DND-41 (cell line): ENCODE measurements around the gene FLVCR2.

Experiments used
- ATAC-seq: fragments of 200-7000 bp; cut with Tn5 transposase; 3 replicates; pipeline ENCODE4 v1.9.1; 2021; ENCODE audit warnings: low read depth; ENCODE audit not compliant: insufficient read depth
- DNase-seq: peaks from one replicate; pipeline ENCODE4 v3.0.0-alpha.2; 2020
- H2AFZ ChIP-seq: 2 replicates; pipeline ENCODE4 v1.6.0; 2012; ENCODE audit warnings: low read depth, low read length
- H3K27ac ChIP-seq: 2 replicates; pipeline ENCODE4 v1.5.1; 2012; ENCODE audit warnings: low read length, inconsistent platforms
- H3K27me3 ChIP-seq: fragments of 200-600 bp; sonication (generic); 2 replicates; pipeline ENCODE4 v1.6.0; 2012; ENCODE audit warnings: low read length, mild to moderate bottlenecking, inconsistent platforms; ENCODE audit not compliant: insufficient read depth, poor library complexity
- H3K36me3 ChIP-seq: 2 replicates; pipeline ENCODE4 v1.5.1; 2012; ENCODE audit warnings: low read length, inconsistent platforms; ENCODE audit not compliant: insufficient read depth
- H3K4me1 ChIP-seq: 2 replicates; pipeline ENCODE4 v1.5.1; 2012; ENCODE audit warnings: mild to moderate bottlenecking, low read length; ENCODE audit not compliant: insufficient read depth
- H3K4me2 ChIP-seq: 2 replicates; pipeline ENCODE4 v1.6.0; 2012; ENCODE audit warnings: mild to moderate bottlenecking, moderate library complexity, low read length, inconsistent platforms; ENCODE audit not compliant: insufficient read depth
- H3K4me3 ChIP-seq, 2 experiments: fragments of 200-600 bp in 1 of 2; shearing (Covaris generic) in 1 of 2; 2 replicates each; pipeline ENCODE4 v1.5.1; 2012 to 2016; ENCODE audit warnings: inconsistent platforms in 2 of 2, low read length in 2 of 2, mild to moderate bottlenecking in 2 of 2, low read depth in 1 of 2, moderate library complexity in 1 of 2
- H3K79me2 ChIP-seq: 2 replicates; pipeline ENCODE4 v1.6.0; 2012; ENCODE audit warnings: low read length, inconsistent platforms; ENCODE audit not compliant: insufficient read depth
- H3K9ac ChIP-seq: 2 replicates; pipeline ENCODE4 v1.6.0; 2012; ENCODE audit warnings: low read depth, mild to moderate bottlenecking, inconsistent platforms, low read length, moderate library complexity
- H3K9me3 ChIP-seq: 2 replicates; pipeline ENCODE4 v1.5.1; 2012; ENCODE audit warnings: low read length, moderate library complexity, mild to moderate bottlenecking, inconsistent platforms; ENCODE audit not compliant: insufficient read depth, severe bottlenecking
- H4K20me1 ChIP-seq: 2 replicates; pipeline ENCODE4 v1.6.0; 2012; ENCODE audit warnings: low read length; ENCODE audit not compliant: insufficient read depth
- EZH2 ChIP-seq: IDR thresholded peaks from 3 replicates; pipeline ENCODE4 v1.6.1; 2012; ENCODE audit warnings: borderline replicate concordance, low read depth, mild to moderate bottlenecking, moderate library complexity, low read length, inconsistent platforms; ENCODE audit not compliant: severe bottlenecking
- TF ChIP-seq, protein P1 (sequence below): IDR thresholded peaks from 2 replicates; pipeline ENCODE4 v1.5.1; 2012; ENCODE audit warnings: borderline replicate concordance, low read length, moderate library complexity, mild to moderate bottlenecking; ENCODE audit not compliant: poor library complexity, severe bottlenecking; ENCODE audit errors: extremely low read depth

Gene FLVCR2

GRCh38 chr14:75607044-75607443 is 28.6 kb downstream of the FLVCR2 start:
- no peaks in the 10 kb centered on the region for H3K79me2 ChIP-seq
- H3K4me2 ChIP-seq, result no peak overlapping the region
- H3K9me3 ChIP-seq, result no peaks in the 10 kb centered on the region
- no peaks in the 10 kb centered on the region for H4K20me1 ChIP-seq
- no peak for DNase-seq
- H3K27ac ChIP-seq, result no peak overlapping the region
- H3K27me3 ChIP-seq, result peaks cover 29% of the 10 kb centered on the region
- H2AFZ ChIP-seq, result no peak overlapping the region
- H3K4me3 ChIP-seq, result no peak overlapping the region
- no peak for TF ChIP-seq EZH2
- TF ChIP-seq, protein P1, sequence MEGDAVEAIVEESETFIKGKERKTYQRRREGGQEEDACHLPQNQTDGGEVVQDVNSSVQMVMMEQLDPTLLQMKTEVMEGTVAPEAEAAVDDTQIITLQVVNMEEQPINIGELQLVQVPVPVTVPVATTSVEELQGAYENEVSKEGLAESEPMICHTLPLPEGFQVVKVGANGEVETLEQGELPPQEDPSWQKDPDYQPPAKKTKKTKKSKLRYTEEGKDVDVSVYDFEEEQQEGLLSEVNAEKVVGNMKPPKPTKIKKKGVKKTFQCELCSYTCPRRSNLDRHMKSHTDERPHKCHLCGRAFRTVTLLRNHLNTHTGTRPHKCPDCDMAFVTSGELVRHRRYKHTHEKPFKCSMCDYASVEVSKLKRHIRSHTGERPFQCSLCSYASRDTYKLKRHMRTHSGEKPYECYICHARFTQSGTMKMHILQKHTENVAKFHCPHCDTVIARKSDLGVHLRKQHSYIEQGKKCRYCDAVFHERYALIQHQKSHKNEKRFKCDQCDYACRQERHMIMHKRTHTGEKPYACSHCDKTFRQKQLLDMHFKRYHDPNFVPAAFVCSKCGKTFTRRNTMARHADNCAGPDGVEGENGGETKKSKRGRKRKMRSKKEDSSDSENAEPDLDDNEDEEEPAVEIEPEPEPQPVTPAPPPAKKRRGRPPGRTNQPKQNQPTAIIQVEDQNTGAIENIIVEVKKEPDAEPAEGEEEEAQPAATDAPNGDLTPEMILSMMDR, result no peak
- H3K4me1 ChIP-seq, result no peaks in the 10 kb centered on the region
- H3K36me3 ChIP-seq, result no peaks in the 10 kb centered on the region
- no peak overlapping the region for H3K9ac ChIP-seq
- no peak for ATAC-seq

- H3K27me3 ChIP-seq, result peaks cover 32% of the 10 kb centered on the region
- no peak for DNase-seq
- no peaks in the 10 kb centered on the region for H3K4me1 ChIP-seq
- no peak overlapping the region for H3K4me3 ChIP-seq
- H3K9me3 ChIP-seq, result no peaks in the 10 kb centered on the region
- no peaks in the 10 kb centered on the region for H3K36me3 ChIP-seq
- no peaks in the 10 kb centered on the region for H3K79me2 ChIP-seq
- ATAC-seq, result no peak
- H3K9ac ChIP-seq, result no peak overlapping the region
- H4K20me1 ChIP-seq, result no peaks in the 10 kb centered on the region
- TF ChIP-seq, protein P1, result no peak
- TF ChIP-seq EZH2, result no peak
- no peak overlapping the region for H2AFZ ChIP-seq
- no peak overlapping the region for H3K4me2 ChIP-seq
- no peak overlapping the region for H3K27ac ChIP-seq
Observed at GRCh38 chr14:75607842-75608640, 29.6 kb downstream of the FLVCR2 start.

DNA sequence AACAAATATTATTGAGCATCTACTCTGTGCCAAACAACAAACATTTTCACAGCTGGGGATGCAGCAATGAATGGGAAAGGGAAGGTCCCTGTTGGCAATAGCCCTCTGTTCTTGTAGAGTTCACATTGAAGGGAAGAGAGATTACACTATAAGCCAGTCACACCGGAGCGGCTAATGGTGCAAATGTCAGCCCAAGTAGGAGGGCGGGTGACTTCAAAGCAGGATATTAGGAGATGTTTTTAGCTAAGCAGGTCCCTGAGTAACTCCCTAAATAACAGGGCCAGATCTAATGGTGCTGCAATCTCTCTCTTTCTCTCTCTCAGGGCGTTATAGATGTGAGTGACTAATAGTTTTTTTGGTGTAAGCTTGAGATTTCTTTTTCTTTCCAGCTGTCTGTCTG is 30.7 kb downstream of the FLVCR2 start:
- Histone ChIP-seq H3K9ac (no peak overlapping the region), H3K4me2 (no peak overlapping the region), H3K79me2 (no peaks in the 10 kb centered on the region), H3K4me3 (no peak overlapping the region), H2AFZ (no peak overlapping the region), H3K9me3 (no peaks in the 10 kb centered on the region), H3K27ac (no peak overlapping the region), H3K36me3 (no peaks in the 10 kb centered on the region), H3K4me1 (no peaks in the 10 kb centered on the region), H4K20me1 (no peaks in the 10 kb centered on the region), H3K27me3 (peaks cover 29% of the 10 kb centered on the region)
- no peak for ATAC-seq
- no peak for DNase-seq
- TF ChIP-seq EZH2, result no peak
- TF ChIP-seq, protein P1, result no peak
